GM12891 (cell line): ENCODE data around the gene UBE2E2.

ENCODE experiments used
- POLR2A ChIP-seq: IDR thresholded peaks from 2 replicates; pipeline ENCODE4 v1.6.1; 2011; ENCODE audit warnings: low read depth, low read length, control low read depth
- POLR2AphosphoS5 ChIP-seq: IDR thresholded peaks from 2 replicates; pipeline ENCODE4 v1.6.1; 2011; ENCODE audit warnings: low read depth, low read length, control low read depth
- POU2F2 ChIP-seq: IDR thresholded peaks from 2 replicates; pipeline ENCODE4 v1.6.1; 2011; ENCODE audit warnings: low read depth, mild to moderate bottlenecking, control low read depth, low read length, moderate library complexity
- SPI1 ChIP-seq: IDR thresholded peaks from 2 replicates; pipeline ENCODE4 v1.6.1; 2011; ENCODE audit warnings: low read depth, low read length, control low read depth
- TAF1 ChIP-seq: IDR thresholded peaks from 2 replicates; pipeline ENCODE4 v1.6.1; 2011; ENCODE audit warnings: low read depth, low read length, control low read depth

- TF ChIP-seq POLR2A (no peak), POLR2AphosphoS5 (no peak), POU2F2 (no peak), TAF1 (no peak), SPI1 (no peak)
Observed at GRCh38 chr3:23421811-23422516, 218.8 kb downstream of the UBE2E2 start.
